Heart right ventricle (tissue), 16 donors: ENCODE data around the gene C2orf76. TPM values are rescaled to one million over a fixed set of nuclear protein-coding genes. Genes with fewer than 3 reads are reported as not detected.
"Not testable (repeated sequence)": the region's sequence is repeated elsewhere in the genome, so short reads cannot be mapped to it uniquely, and the experiment has no call there.

Source experiments
- ATAC-seq, 8 donors: fragments of 200-7000 bp; cut with Tn5 transposase; one replicate each; pipeline ENCODE4 v1.9.1; 2020; ENCODE audit warnings: mild to moderate bottlenecking in 8 of 8, moderate library complexity in 8 of 8, moderate number of reproducible peaks in 1 of 8
- DNase-seq, 2 donors: peaks; one replicate each; pipeline ENCODE4 v3.0.0-alpha.2; 2020
- H3K27ac ChIP-seq, 10 donors: fragments of 200-600 bp; sonication (generic) in 2 of 10; one replicate each; pipeline versions ENCODE4 v1.5.0 to v1.8.0; 2020 to 2022; ENCODE audit warnings: mild to moderate bottlenecking in 3 of 10
- H3K27me3 ChIP-seq, 7 donors: fragments of 200-600 bp; one replicate each; pipeline ENCODE4 v1.8.0; 2021 to 2022; ENCODE audit warnings: mild to moderate bottlenecking in 2 of 7
- H3K36me3 ChIP-seq, 9 donors: fragments of 200-600 bp; sonication (generic) in 1 of 9; one replicate each; pipeline versions ENCODE4 v1.5.0 to v1.8.0; 2020 to 2022; ENCODE audit warnings: mild to moderate bottlenecking in 2 of 9
- H3K4me1 ChIP-seq, 9 donors: fragments of 200-600 bp; sonication (generic) in 1 of 9; one replicate each; pipeline versions ENCODE4 v1.5.0 to v1.8.0; 2020 to 2022; ENCODE audit warnings: mild to moderate bottlenecking in 4 of 9
- H3K4me3 ChIP-seq, 10 donors: fragments of 200-600 bp; sonication (generic) in 2 of 10; one replicate each; pipeline versions ENCODE4 v1.5.0 to v1.8.0; 2020 to 2022; ENCODE audit warnings: mild to moderate bottlenecking in 7 of 10, moderate library complexity in 2 of 10
- H3K9me3 ChIP-seq, 11 donors: fragments of 200-600 bp in 10 of 11; sonication (generic) in 2 of 11; one replicate each; pipeline versions ENCODE4 v1.5.0 to v1.8.0; 2013 to 2022; ENCODE audit warnings: mild to moderate bottlenecking in 2 of 11, control low read depth in 1 of 11, moderate library complexity in 1 of 11
- CTCF ChIP-seq, 9 donors: fragments of 200-600 bp; sonication (generic) in 2 of 9; IDR thresholded peaks; one replicate each; pipeline versions ENCODE4 v1.5.0 to v1.8.0; 2021 to 2022; ENCODE audit warnings: antibody characterized with exemption in 9 of 9, mild to moderate bottlenecking in 5 of 9, moderate library complexity in 1 of 9
- WGBS, 2 donors: extraction: QIAGEN DNeasy Blood & Tissue Kit; methylation state at CpG; one replicate each; pipeline ENCODE4 v1.1.7; 2013; ENCODE audit warnings: inconsistent platforms in 1 of 2; 5-methylcytosine and 5-hydroxymethylcytosine counted together
- intact Hi-C, 10 donors: fragments of 100-400 bp; cut with DNase I; formaldehyde crosslinking; loops; one replicate each; pipeline versions ENCODE4 v1.11.1 to v1.14.2; 2022
- polyA plus RNA-seq, 2 donors: library from polyadenylated mRNA; stranded (reverse); fragments of 200-250 nt; gene quantifications; one replicate each; pipeline ENCODE4 v1.2.3, GENCODE V29; 2013
- total RNA-seq, 10 donors: library from RNA; stranded (reverse); fragmentation: NEBNext Ultra II Directional in 3 of 10; extraction: Animal tissue kit (Norgen Biotek cat#: 25700) in 3 of 10; gene quantifications; one replicate each; pipeline versions ENCODE4 v1.2.1 to v1.2.4, GENCODE V29; 2021 to 2023
- donor health status: Arrhythmogenic right ventricular cardiomyopathy.
- donor health status: ischemic (EF 13 %, LVEDD 7.1; RV severe dilation, severe dysfunction).
- donor health status: healthy with polysubstance abuse.
- donor health status: DM: no; HTN: yes; CAD: no.
- donor health status: DM: no; HTN: no; CAD: no.
- donor health status: ischemic (EF 25% LVEDD 6.9; RV normal size, moderate dysfunction).
- donor health status: ischemic (EF 25% LVEDD 5.7; RV mildly dilated, moderate dysfunction).
- donor health status: healthy.
- donor health status: DM: yes; HTN: yes; CAD: no.
- donor health status: Ischemic cardiomyopathy.
- donor health status: ischemic (EF 35%, LVEDD 5.7; RV mildly dilated, moderate dysfunction).
- donor health status: nonischemic (EF 11% LVEDD 7.7; RV severe dilation, severe dysfunction).
- donor health status: DM: yes; HTN: yes; CAD: no.
- donor health status: PGD.
- donor health status: ischemic (EF 29% LVEDD 5.4; RV normal size, mild dysfunction).
- donor health status: nonischemic (EF 23%, LVEDD 6.1; RV moderate dilation, normal function).

Gene C2orf76
- total and polyA plus RNA-seq, 12 donors, result 5.1 to 12.2 (median 8.4) TPM

GRCh38 chr2:119376810-119377209 lies 10.2 kb upstream of the C2orf76 start:
- no peak overlapping the region for H3K27ac ChIP-seq
- no peak overlapping the region for H3K4me3 ChIP-seq
- TF ChIP-seq CTCF (IDR thresholded peaks at IDR 0.05), result no peak
- DNase-seq, result no peak
- peaks cover 0 to under 1% (median 0%) of the 10 kb centered on the region in 9 donors for H3K4me1 ChIP-seq
- no peak for ATAC-seq
- peaks cover 6 to 37% (median 30%) of the 10 kb centered on the region in 9 donors for H3K36me3 ChIP-seq
- WGBS, 2 donors, result 96 to 97% methylated on average over 5 of the region's 5 CpGs
- peaks cover 0 to 19% (median 0%) of the 10 kb centered on the region in 11 donors for H3K9me3 ChIP-seq
- no peaks in the 10 kb centered on the region for H3K27me3 ChIP-seq
- intact Hi-C loops, result no loop called here

DNA sequence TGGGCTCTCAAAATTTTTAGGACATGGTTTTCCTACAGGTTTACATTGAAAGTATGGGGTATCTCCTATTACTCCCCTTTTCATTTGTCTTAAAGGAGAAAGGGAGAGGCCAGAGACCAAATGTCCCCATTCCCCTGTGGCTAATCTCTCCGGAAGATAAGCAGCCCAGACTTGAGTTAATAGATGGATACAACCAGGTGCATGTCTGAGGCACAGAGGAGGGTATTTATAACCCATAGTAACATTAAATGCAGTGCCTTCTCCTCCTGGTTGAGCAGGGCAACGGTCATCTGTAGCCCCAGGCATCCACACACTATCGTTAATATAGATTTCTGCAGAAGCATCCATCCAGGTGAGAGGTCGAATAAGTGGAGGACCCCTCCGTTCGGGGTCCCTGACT lies 9.8 kb upstream of the C2orf76 start:
- ATAC-seq, H3K27me3 ChIP-seq, DNase-seq, H3K27ac ChIP-seq, intact Hi-C loops, H3K4me3 ChIP-seq, H3K4me1 ChIP-seq: not testable (repeated sequence)
- peaks cover 0 to 19% (median 0%) of the 10 kb centered on the region in 11 donors for H3K9me3 ChIP-seq
- 88 to 89% methylated on average over 6 of the region's 6 CpGs for WGBS, 2 donors
- peaks cover 8 to 41% (median 34%) of the 10 kb centered on the region in 9 donors for H3K36me3 ChIP-seq

DNA sequence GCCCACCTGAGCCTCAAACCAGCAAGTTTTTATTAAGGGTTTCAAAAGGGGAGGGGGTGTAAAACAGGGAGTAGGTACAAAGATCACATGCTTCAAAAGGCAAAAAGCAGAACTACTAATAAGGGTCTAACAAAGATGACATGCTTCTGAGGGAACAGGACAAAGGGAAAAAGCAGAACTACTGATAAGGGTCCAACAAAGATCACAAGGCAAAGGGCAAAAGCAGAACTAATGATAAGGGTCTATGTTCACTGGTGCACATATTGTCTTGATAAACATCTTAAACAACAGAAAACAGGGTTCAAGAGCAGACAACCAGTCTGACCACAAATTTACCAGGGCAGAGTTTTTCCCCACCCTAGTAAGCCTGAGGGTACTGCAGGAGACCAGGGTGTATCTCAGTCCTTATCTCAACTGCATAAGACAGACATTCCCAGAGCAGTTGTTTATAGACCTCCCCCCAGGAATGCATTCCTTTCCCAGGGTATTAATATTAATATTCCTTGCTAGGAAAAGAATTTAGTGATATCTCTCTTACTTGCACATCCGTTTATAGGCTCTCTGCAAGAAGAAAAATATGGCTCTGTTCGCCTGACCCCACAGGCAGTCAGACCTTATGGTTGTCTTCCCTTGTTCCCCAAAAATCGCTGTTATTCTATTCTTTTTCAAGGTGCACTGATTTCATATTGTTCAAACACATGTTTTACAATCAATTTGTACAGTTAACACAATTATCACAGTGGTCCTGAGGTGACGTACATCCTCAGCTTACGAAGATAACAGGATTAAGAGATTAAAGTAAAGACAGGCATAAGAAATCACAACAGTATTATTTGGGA lies 7.5 kb upstream of the C2orf76 start:
- ATAC-seq, intact Hi-C loops, H3K4me3 ChIP-seq, DNase-seq, H3K27me3 ChIP-seq, H3K27ac ChIP-seq: not testable (repeated sequence)
- 97% methylated on average over 5 of the region's 5 CpGs for WGBS, 2 donors
- H3K9me3 ChIP-seq, result peaks cover 0 to 19% (median 0%) of the 10 kb centered on the region in 11 donors
- peaks cover 8 to 63% (median 51%) of the 10 kb centered on the region in 9 donors for H3K36me3 ChIP-seq
- H3K4me1 ChIP-seq, result peaks cover 0 to 27% (median 19%) of the 10 kb centered on the region in 9 donors

- no peak overlapping the region for H3K27ac ChIP-seq
- peaks cover 0 to 19% (median 0%) of the 10 kb centered on the region in 11 donors for H3K9me3 ChIP-seq
- no peak for TF ChIP-seq CTCF (IDR thresholded peaks at IDR 0.05)
- H3K4me1 ChIP-seq, result peaks cover 2 to 39% (median 30%) of the 10 kb centered on the region in 9 donors
- WGBS, 2 donors, result 88 to 97% methylated on average over 7 of the region's 7 CpGs
- H3K36me3 ChIP-seq, result peaks cover 8 to 73% (median 61%) of the 10 kb centered on the region in 9 donors
- DNase-seq (no peak), ATAC-seq (no peak)
- intact Hi-C loops, result no loop called here
- H3K27me3 ChIP-seq, result no peaks in the 10 kb centered on the region
- H3K4me3 ChIP-seq, result no peak overlapping the region
These were observed 6.3 kb upstream of the C2orf76 start for GRCh38 chr2:119372778-119373568.

DNA sequence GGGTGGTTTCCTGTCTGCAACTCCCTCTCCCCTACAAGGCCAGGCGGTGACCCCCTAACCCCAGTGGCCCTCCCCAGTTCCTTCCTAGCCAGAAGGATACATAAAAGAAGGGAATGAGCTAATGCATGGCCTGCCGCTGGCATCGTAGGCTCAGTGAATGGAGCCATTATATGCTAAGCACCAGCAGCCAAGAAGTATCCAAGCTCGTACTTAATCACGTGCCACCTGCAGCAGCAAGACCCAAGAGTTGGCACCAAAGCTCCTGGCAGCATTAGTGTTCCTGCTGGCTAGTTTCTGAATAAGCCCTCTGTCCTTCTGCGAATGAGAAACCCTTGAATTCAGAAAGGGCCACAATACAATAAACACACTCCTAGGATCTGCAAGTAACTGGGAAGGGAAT lies 4.5 kb upstream of the C2orf76 start:
- Histone ChIP-seq H3K4me3 (no peak overlapping the region), H3K27me3 (no peaks in the 10 kb centered on the region), H3K27ac (peak overlapping the region in 3 of 10 donors; percentile 23 to 53 (median 51)), H3K36me3 (peaks cover 8 to 73% (median 61%) of the 10 kb centered on the region in 9 donors), H3K9me3 (peaks cover 0 to 19% (median 0%) of the 10 kb centered on the region in 11 donors), H3K4me1 (peaks cover 7 to 45% (median 35%) of the 10 kb centered on the region in 9 donors)
- ATAC-seq (no peak), DNase-seq (no peak)
- TF ChIP-seq CTCF (IDR thresholded peaks at IDR 0.05), result no peak
- WGBS, 2 donors, result 65 to 76% methylated on average over 6 of the region's 6 CpGs
- intact Hi-C loops, result no loop called here
